Neural progenitor cell (in vitro differentiated cells): Measurements from ENCODE around the gene ZNF627.

Source experiments
- EZH2 ChIP-seq: fragments of 200-600 bp; sonication (generic); IDR thresholded peaks from 2 replicates; pipeline ENCODE4 v1.6.1; 2017; ENCODE audit warnings: antibody characterized with exemption, mild to moderate bottlenecking, moderate library complexity
- EZH2phosphoT487 ChIP-seq: fragments of 200-600 bp; sonication (generic); IDR thresholded peaks from 2 replicates; pipeline ENCODE4 v1.6.1; 2017; ENCODE audit warnings: antibody characterized with exemption
- TF ChIP-seq, protein P1 (sequence below): fragments of 200-600 bp; sonication (generic); IDR thresholded peaks from 2 replicates; pipeline ENCODE4 v1.5.1; 2017; ENCODE audit warnings: antibody characterized with exemption, mild to moderate bottlenecking

DNA sequence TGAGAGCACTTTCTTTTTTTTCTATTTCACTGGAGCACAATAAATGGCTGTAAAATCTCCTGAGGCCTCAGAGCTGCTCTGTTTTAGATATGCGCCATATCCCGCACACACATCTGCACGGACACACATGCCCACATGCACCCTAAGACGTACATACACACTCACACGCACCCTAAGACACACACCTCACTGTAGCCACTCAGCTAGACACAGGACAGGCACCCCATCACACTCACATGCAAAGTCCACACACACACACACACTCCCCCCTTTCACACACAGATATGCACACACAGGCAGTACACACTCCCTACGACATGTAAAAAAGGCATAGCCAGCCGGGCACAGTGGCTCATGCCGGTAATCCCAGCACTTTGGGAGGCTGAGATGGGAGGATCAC lies 47.0 kb upstream of the ZNF627 start:
- TF ChIP-seq, protein P1, sequence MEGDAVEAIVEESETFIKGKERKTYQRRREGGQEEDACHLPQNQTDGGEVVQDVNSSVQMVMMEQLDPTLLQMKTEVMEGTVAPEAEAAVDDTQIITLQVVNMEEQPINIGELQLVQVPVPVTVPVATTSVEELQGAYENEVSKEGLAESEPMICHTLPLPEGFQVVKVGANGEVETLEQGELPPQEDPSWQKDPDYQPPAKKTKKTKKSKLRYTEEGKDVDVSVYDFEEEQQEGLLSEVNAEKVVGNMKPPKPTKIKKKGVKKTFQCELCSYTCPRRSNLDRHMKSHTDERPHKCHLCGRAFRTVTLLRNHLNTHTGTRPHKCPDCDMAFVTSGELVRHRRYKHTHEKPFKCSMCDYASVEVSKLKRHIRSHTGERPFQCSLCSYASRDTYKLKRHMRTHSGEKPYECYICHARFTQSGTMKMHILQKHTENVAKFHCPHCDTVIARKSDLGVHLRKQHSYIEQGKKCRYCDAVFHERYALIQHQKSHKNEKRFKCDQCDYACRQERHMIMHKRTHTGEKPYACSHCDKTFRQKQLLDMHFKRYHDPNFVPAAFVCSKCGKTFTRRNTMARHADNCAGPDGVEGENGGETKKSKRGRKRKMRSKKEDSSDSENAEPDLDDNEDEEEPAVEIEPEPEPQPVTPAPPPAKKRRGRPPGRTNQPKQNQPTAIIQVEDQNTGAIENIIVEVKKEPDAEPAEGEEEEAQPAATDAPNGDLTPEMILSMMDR, result no peak
- no peak for TF ChIP-seq EZH2phosphoT487
- no peak for TF ChIP-seq EZH2
